Mesenchymal stem cell (in vitro differentiated cells and primary cell): ENCODE measurements around the gene EMP1.

Experiments
- DNase-seq: peaks from one replicate; pipeline ENCODE4 v3.0.0-alpha.2; 2013
- H2AFZ ChIP-seq: one replicate; pipeline ENCODE4 v1.6.1; 2013; ENCODE audit warnings: low read depth, mild to moderate bottlenecking, control low read depth, inconsistent platforms, low read length, moderate library complexity
- H2AK5ac ChIP-seq: 2 replicates; pipeline ENCODE4 v1.6.1; 2013; ENCODE audit warnings: low read length, moderate library complexity, mild to moderate bottlenecking, inconsistent platforms; ENCODE audit not compliant: severe bottlenecking
- H2BK120ac ChIP-seq: one replicate; pipeline ENCODE4 v1.6.1; 2013; ENCODE audit warnings: low read depth, mild to moderate bottlenecking, inconsistent platforms, low read length, moderate library complexity
- H2BK12ac ChIP-seq, 2 experiments: one replicate each; pipeline ENCODE4 v1.6.1; 2013; ENCODE audit warnings: inconsistent platforms in 2 of 2, low read length in 2 of 2, mild to moderate bottlenecking in 2 of 2, moderate library complexity in 2 of 2, control low read depth in 1 of 2
- H2BK15ac ChIP-seq: one replicate; pipeline ENCODE4 v1.6.1; 2013; ENCODE audit warnings: mild to moderate bottlenecking, low read depth, inconsistent platforms; ENCODE audit not compliant: poor library complexity, severe bottlenecking
- H2BK5ac ChIP-seq: 2 replicates; pipeline ENCODE4 v1.6.1; 2013; ENCODE audit warnings: low read depth, mild to moderate bottlenecking, low read length, control low read depth, inconsistent platforms; ENCODE audit not compliant: poor library complexity, severe bottlenecking
- H3K14ac ChIP-seq, 2 experiments: one replicate each; pipeline ENCODE4 v1.6.1; 2013; ENCODE audit warnings: inconsistent platforms in 2 of 2, low read length in 2 of 2, control low read depth in 1 of 2, mild to moderate bottlenecking in 1 of 2, moderate library complexity in 1 of 2
- H3K18ac ChIP-seq, 2 experiments: one replicate each; pipeline ENCODE4 v1.6.1; 2013; ENCODE audit warnings: inconsistent platforms in 2 of 2, low read length in 2 of 2, control low read depth in 1 of 2, low read depth in 1 of 2, mild to moderate bottlenecking in 1 of 2
- H3K23ac ChIP-seq, 2 experiments: one replicate each; pipeline ENCODE4 v1.6.1; 2013; ENCODE audit warnings: inconsistent platforms in 2 of 2, low read length in 2 of 2, mild to moderate bottlenecking in 2 of 2, moderate library complexity in 2 of 2, control low read depth in 1 of 2
- H3K27ac ChIP-seq: 2 replicates; pipeline ENCODE4 v1.5.1; 2013; ENCODE audit warnings: mild to moderate bottlenecking, moderate library complexity, low read length, control low read depth, inconsistent platforms; ENCODE audit not compliant: poor library complexity, severe bottlenecking
- H3K27me3 ChIP-seq, 2 experiments: 2 replicates each; pipeline versions ENCODE4 v1.6.1 to v1.7.0; 2013; ENCODE audit warnings: low read length in 2 of 2, mild to moderate bottlenecking in 2 of 2, moderate library complexity in 2 of 2, control low read depth in 1 of 2, inconsistent platforms in 1 of 2; ENCODE audit not compliant: control insufficient read depth in 1 of 2, insufficient read depth in 1 of 2
- H3K36me3 ChIP-seq, 2 experiments: 2 replicates each; pipeline versions ENCODE4 v1.6.1 to v1.7.0; 2013; ENCODE audit warnings: low read length in 2 of 2, control low read depth in 1 of 2, inconsistent platforms in 1 of 2, low read depth in 1 of 2, mild to moderate bottlenecking in 1 of 2; ENCODE audit not compliant: insufficient read depth in 2 of 2, control insufficient read depth in 1 of 2
- H3K4ac ChIP-seq, 2 experiments: one replicate each; pipeline ENCODE4 v1.6.1; 2013; ENCODE audit warnings: inconsistent platforms in 2 of 2, low read length in 2 of 2, mild to moderate bottlenecking in 2 of 2, moderate library complexity in 2 of 2, control low read depth in 1 of 2, low read depth in 1 of 2
- H3K4me1 ChIP-seq: 2 replicates; pipeline ENCODE4 v1.6.1; 2013; ENCODE audit warnings: low read depth, low read length, control low read depth; ENCODE audit not compliant: control insufficient read depth, insufficient read depth
- H3K4me2 ChIP-seq: 2 replicates; pipeline ENCODE4 v1.6.1; 2013; ENCODE audit warnings: low read length, mild to moderate bottlenecking, inconsistent platforms; ENCODE audit not compliant: poor library complexity, severe bottlenecking
- H3K4me3 ChIP-seq, 2 experiments: 2 replicates each; pipeline versions ENCODE4 v1.5.1 to v1.7.0; 2013; ENCODE audit warnings: low read length in 2 of 2, mild to moderate bottlenecking in 2 of 2, control low read depth in 1 of 2, low read depth in 1 of 2; ENCODE audit not compliant: insufficient read depth in 1 of 2
- H3K79me1 ChIP-seq: replicated peaks from 2 replicates; pipeline ENCODE4 v1.6.1; 2013; ENCODE audit warnings: mild to moderate bottlenecking, control low read depth, low read length, inconsistent platforms; ENCODE audit not compliant: poor library complexity, severe bottlenecking
- H3K9ac ChIP-seq: 2 replicates; pipeline ENCODE4 v1.7.0; 2013; ENCODE audit warnings: mild to moderate bottlenecking, low read length, moderate library complexity
- H3K9me3 ChIP-seq: 2 replicates; pipeline ENCODE4 v1.7.0; 2013; ENCODE audit warnings: mild to moderate bottlenecking, low read length; ENCODE audit not compliant: control insufficient read depth
- H4K8ac ChIP-seq: one replicate; pipeline ENCODE4 v1.6.1; 2013; ENCODE audit warnings: inconsistent platforms, mild to moderate bottlenecking, low read length, moderate library complexity
- H4K91ac ChIP-seq: one replicate; pipeline ENCODE4 v1.6.1; 2013; ENCODE audit warnings: mild to moderate bottlenecking, low read length, inconsistent platforms
- WGBS: methylation state at CpG from one replicate; pipeline ENCODE4 v1.1.7; 2013; ENCODE audit warnings: mixed read lengths; 5-methylcytosine and 5-hydroxymethylcytosine counted together

The EMP1 gene

GRCh38 chr12:13189264-13189663 is 7.3 kb upstream of the EMP1 start:
- no peak overlapping the region for H3K4ac ChIP-seq
- H2BK15ac ChIP-seq = no peak overlapping the region
- no peak overlapping the region for H2BK5ac ChIP-seq
- H3K36me3 ChIP-seq = no peaks in the 10 kb centered on the region
- H3K9me3 ChIP-seq = no peaks in the 10 kb centered on the region
- H3K23ac ChIP-seq = no peak overlapping the region
- peak overlapping the region; percentile 3 for H3K9ac ChIP-seq
- H2BK120ac ChIP-seq = no peak overlapping the region
- no peak overlapping the region for H3K4me3 ChIP-seq
- no peak overlapping the region for H3K14ac ChIP-seq
- H3K4me1 ChIP-seq = peaks cover 6% of the 10 kb centered on the region
- no peak for DNase-seq
- no peak overlapping the region for H2BK12ac ChIP-seq
- no peak overlapping the region for H2AFZ ChIP-seq
- no peak overlapping the region for H2AK5ac ChIP-seq
- no peak overlapping the region for H3K4me2 ChIP-seq
- no peak overlapping the region for H3K27ac ChIP-seq
- no peak overlapping the region for H4K8ac ChIP-seq
- H3K18ac ChIP-seq = no peak overlapping the region
- no peaks in the 10 kb centered on the region for H3K79me1 ChIP-seq
- no peaks in the 10 kb centered on the region for H3K27me3 ChIP-seq
- H4K91ac ChIP-seq = no peak overlapping the region

- H2AK5ac ChIP-seq = no peak overlapping the region
- no peak overlapping the region for H2AFZ ChIP-seq
- no peak overlapping the region for H4K91ac ChIP-seq
- no peak for DNase-seq
- H2BK12ac ChIP-seq = no peak overlapping the region
- H3K4me2 ChIP-seq = no peak overlapping the region
- no peak overlapping the region for H3K18ac ChIP-seq
- 93% methylated on average over 1 of the region's 3 CpGs for WGBS
- H3K4me1 ChIP-seq = peaks cover 8% of the 10 kb centered on the region
- no peak overlapping the region for H2BK120ac ChIP-seq
- no peak overlapping the region for H2BK15ac ChIP-seq
- H3K14ac ChIP-seq = no peak overlapping the region
- H2BK5ac ChIP-seq = no peak overlapping the region
- no peaks in the 10 kb centered on the region for H3K36me3 ChIP-seq
- H3K4ac ChIP-seq = no peak overlapping the region
- no peak overlapping the region for H3K27ac ChIP-seq
- H4K8ac ChIP-seq = no peak overlapping the region
- no peaks in the 10 kb centered on the region for H3K9me3 ChIP-seq
- H3K79me1 ChIP-seq = no peaks in the 10 kb centered on the region
- no peak overlapping the region for H3K23ac ChIP-seq
- no peak overlapping the region for H3K4me3 ChIP-seq
- no peak overlapping the region for H3K9ac ChIP-seq
- no peaks in the 10 kb centered on the region for H3K27me3 ChIP-seq
Observed at GRCh38 chr12:13190275-13190674, 6.3 kb upstream of the EMP1 start.

GRCh38 chr12:13192719-13193118 is 3.8 kb upstream of the EMP1 start:
- Histone ChIP-seq H3K27me3 (no peaks in the 10 kb centered on the region), H3K36me3 (no peaks in the 10 kb centered on the region), H3K4me2 (no peak overlapping the region), H3K9me3 (no peaks in the 10 kb centered on the region), H3K14ac (no peak overlapping the region), H3K4me3 (no peak overlapping the region), H2BK5ac (no peak overlapping the region), H4K8ac (no peak overlapping the region), H2BK120ac (no peak overlapping the region), H3K9ac (peak overlapping the region; percentile 99), H2BK12ac (no peak overlapping the region), H3K23ac (no peak overlapping the region), H3K79me1 (no peaks in the 10 kb centered on the region), H4K91ac (no peak overlapping the region), H3K27ac (no peak overlapping the region), H3K4me1 (peaks cover 16% of the 10 kb centered on the region), H2AK5ac (no peak overlapping the region), H2AFZ (no peak overlapping the region), H3K18ac (no peak overlapping the region), H2BK15ac (no peak overlapping the region), H3K4ac (no peak overlapping the region)
- 95% methylated on average over 2 of the region's 8 CpGs for WGBS
- no peak for DNase-seq

GRCh38 chr12:13193505-13194231 is 2.9 kb upstream of the EMP1 start:
- no peak overlapping the region for H3K23ac ChIP-seq
- H4K8ac ChIP-seq = no peak overlapping the region
- no peaks in the 10 kb centered on the region for H3K9me3 ChIP-seq
- H3K4me2 ChIP-seq = no peak overlapping the region
- no peak overlapping the region for H2BK120ac ChIP-seq
- no peak overlapping the region for H2BK12ac ChIP-seq
- no peak overlapping the region for H3K14ac ChIP-seq
- H2AFZ ChIP-seq = no peak overlapping the region
- no peak overlapping the region for H2BK5ac ChIP-seq
- no peak overlapping the region for H3K18ac ChIP-seq
- H3K27ac ChIP-seq = no peak overlapping the region
- peaks cover 17% of the 10 kb centered on the region for H3K4me1 ChIP-seq
- no peak overlapping the region for H2AK5ac ChIP-seq
- no peak for DNase-seq
- H3K36me3 ChIP-seq = peaks cover 0 to 4% of the 10 kb centered on the region in 2 experiments
- H3K27me3 ChIP-seq = no peaks in the 10 kb centered on the region
- no peaks in the 10 kb centered on the region for H3K79me1 ChIP-seq
- no peak overlapping the region for H4K91ac ChIP-seq
- 82% methylated on average over 9 of the region's 11 CpGs for WGBS
- no peak overlapping the region for H3K4ac ChIP-seq
- H2BK15ac ChIP-seq = no peak overlapping the region
- peak overlapping the region in 1 of 2 experiments; percentile 41 for H3K4me3 ChIP-seq
- H3K9ac ChIP-seq = peak overlapping the region; percentile 99
